Vagina (tissue), 2 donors: ENCODE measurements around the gene MAGI3. TPM values are rescaled to one million over a fixed set of nuclear protein-coding genes. Genes with fewer than 3 reads are reported as not detected.

ENCODE experiments used
- DNase-seq, 2 donors: peaks; one replicate each; pipeline ENCODE4 v3.0.0-alpha.2; 2017; ENCODE audit errors: extremely low spot score in 2 of 2
- H3K27ac ChIP-seq: fragments of 200-600 bp; sonication (generic); one replicate; pipeline ENCODE4 v1.5.1; 2019
- H3K27me3 ChIP-seq: fragments of 200-600 bp; sonication (generic); one replicate; pipeline ENCODE4 v1.5.1; 2019
- H3K36me3 ChIP-seq, 2 donors: fragments of 200-600 bp; sonication (generic); one replicate each; pipeline ENCODE4 v1.5.1; 2017 to 2019
- H3K4me1 ChIP-seq: fragments of 200-600 bp; sonication (generic); one replicate; pipeline ENCODE4 v1.5.1; 2019
- H3K4me3 ChIP-seq, 2 donors: fragments of 200-600 bp; sonication (generic); 1 replicate in 1 of 2; 2 replicates in 1 of 2; pipeline ENCODE4 v1.5.1; 2016 to 2019
- H3K9me3 ChIP-seq: fragments of 200-600 bp; sonication (generic); one replicate; pipeline ENCODE4 v1.5.1; 2019
- CTCF ChIP-seq, 3 experiments: fragments of 450-650 bp in 2 of 3; fragments of 200-600 bp in 1 of 3; sonication (generic) in 1 of 3; IDR thresholded peaks; one replicate each; pipeline ENCODE4 v1.5.1; 2017 to 2019; ENCODE audit warnings: antibody characterized with exemption in 3 of 3, mild to moderate bottlenecking in 2 of 3, moderate library complexity in 2 of 3
- POLR2A ChIP-seq, 2 donors: fragments of 450-650 bp; IDR thresholded peaks; one replicate each; pipeline ENCODE4 v1.6.1; 2017; ENCODE audit warnings: antibody characterized with exemption in 2 of 2, mild to moderate bottlenecking in 2 of 2, moderate library complexity in 2 of 2
- POLR2AphosphoS5 ChIP-seq, 2 donors: sonication (generic); formaldehyde crosslinking; IDR thresholded peaks; one replicate each; pipeline ENCODE4 v1.9.0; 2017; ENCODE audit warnings: antibody characterized with exemption in 2 of 2, mild to moderate bottlenecking in 2 of 2, low read depth in 1 of 2; ENCODE audit not compliant: insufficient read depth in 1 of 2
- intact Hi-C: fragments of 100-400 bp; cut with DNase I; formaldehyde crosslinking; loops from one replicate; pipeline ENCODE4 v1.15.1; 2023
- total RNA-seq: library from RNA; depleted of rRNA; stranded (reverse); fragments of >200 nt; gene quantifications from one replicate; pipeline ENCODE4 v1.2.3, GENCODE V29; 2016

MAGI3 gene
- total RNA-seq, 1 donor from 2014 or later = 18.4 TPM

- TF ChIP-seq CTCF (IDR thresholded peaks at IDR 0.05) (no peak), POLR2A (IDR thresholded peaks at IDR 0.05) (no peak)
- peaks cover 5% of the 10 kb centered on the region for H3K4me1 ChIP-seq
- no peaks in the 10 kb centered on the region for H3K27me3 ChIP-seq
- no peak overlapping the region for H3K27ac ChIP-seq
- no peaks in the 10 kb centered on the region for H3K36me3 ChIP-seq
- no peak overlapping the region for H3K4me3 ChIP-seq
- no peaks in the 10 kb centered on the region for H3K9me3 ChIP-seq
- no peak for DNase-seq
- intact Hi-C loops = no loop called here
Observed at GRCh38 chr1:113439277-113439670, 49.0 kb downstream of the MAGI3 start.

GRCh38 chr1:113442131-113442530 is 51.8 kb downstream of the MAGI3 start:
- no peaks in the 10 kb centered on the region for H3K9me3 ChIP-seq
- no peak for DNase-seq
- H3K27ac ChIP-seq = no peak overlapping the region
- no peaks in the 10 kb centered on the region for H3K27me3 ChIP-seq
- TF ChIP-seq CTCF (IDR thresholded peaks at IDR 0.05) (no peak), POLR2A (IDR thresholded peaks at IDR 0.05) (no peak), POLR2AphosphoS5 (IDR thresholded peaks at IDR 0.05; ENCODE audit: insufficient read depth in 1 of 2, low read depth in 1 of 2) (no peak)
- no peak overlapping the region for H3K4me3 ChIP-seq
- peaks cover 5% of the 10 kb centered on the region for H3K4me1 ChIP-seq
- intact Hi-C loops = no loop called here
- no peaks in the 10 kb centered on the region for H3K36me3 ChIP-seq

GRCh38 chr1:113444857-113445256 is 54.5 kb downstream of the MAGI3 start:
- H3K36me3 ChIP-seq = no peaks in the 10 kb centered on the region
- DNase-seq = no peak
- H3K4me1 ChIP-seq = no peaks in the 10 kb centered on the region
- no peaks in the 10 kb centered on the region for H3K27me3 ChIP-seq
- TF ChIP-seq POLR2AphosphoS5 (IDR thresholded peaks at IDR 0.05; ENCODE audit: insufficient read depth in 1 of 2, low read depth in 1 of 2) (no peak), POLR2A (IDR thresholded peaks at IDR 0.05) (no peak), CTCF (IDR thresholded peaks at IDR 0.05) (no peak)
- no peak overlapping the region for H3K27ac ChIP-seq
- no peak overlapping the region for H3K4me3 ChIP-seq
- intact Hi-C loops = no loop called here
- H3K9me3 ChIP-seq = no peaks in the 10 kb centered on the region

GRCh38 chr1:113451710-113452109 is 61.4 kb downstream of the MAGI3 start:
- no peak for DNase-seq
- Histone ChIP-seq H3K9me3 (no peaks in the 10 kb centered on the region), H3K36me3 (no peaks in the 10 kb centered on the region), H3K27ac (no peak overlapping the region), H3K4me3 (no peak overlapping the region), H3K4me1 (peaks cover 10% of the 10 kb centered on the region), H3K27me3 (no peaks in the 10 kb centered on the region)
- intact Hi-C loops = no loop called here
- TF ChIP-seq CTCF (IDR thresholded peaks at IDR 0.05) (no peak), POLR2A (IDR thresholded peaks at IDR 0.05) (no peak), POLR2AphosphoS5 (IDR thresholded peaks at IDR 0.05; ENCODE audit: insufficient read depth in 1 of 2, low read depth in 1 of 2) (no peak)

- no peak overlapping the region for H3K27ac ChIP-seq
Observed at GRCh38 chr1:113452921-113453770, 62.8 kb downstream of the MAGI3 start.

More at GRCh38 chr1:113452921-113453770, 62.8 kb downstream of the MAGI3 start:
- H3K36me3 ChIP-seq = no peaks in the 10 kb centered on the region
- no peak for TF ChIP-seq POLR2AphosphoS5 (IDR thresholded peaks at IDR 0.05; ENCODE audit: insufficient read depth in 1 of 2, low read depth in 1 of 2)
- TF ChIP-seq CTCF (IDR thresholded peaks at IDR 0.05) = peak in 2 of 3 experiments; percentile 1 to 14
- no peak for TF ChIP-seq POLR2A (IDR thresholded peaks at IDR 0.05)
- no peaks in the 10 kb centered on the region for H3K27me3 ChIP-seq
- peaks cover 18% of the 10 kb centered on the region for H3K4me1 ChIP-seq
- H3K4me3 ChIP-seq = no peak overlapping the region
- intact Hi-C loops = no loop called here
- no peaks in the 10 kb centered on the region for H3K9me3 ChIP-seq
- no peak for DNase-seq
